ENCODE measurements around the gene EIF4G3.

- TF ChIP-seq REST (IDR thresholded peaks at IDR 0.05; ENCODE audit: insufficient read depth in 1 of 2, low read depth in 2 of 2, low read length in 2 of 2) (no peak), TAF1 (IDR thresholded peaks at IDR 0.05; ENCODE audit: borderline replicate concordance, insufficient read depth, low read length) (no peak), POLR2AphosphoS5 (IDR thresholded peaks at IDR 0.05; ENCODE audit: low read depth, low read length) (no peak), SIN3A (IDR thresholded peaks at IDR 0.05; ENCODE audit: borderline replicate concordance, insufficient read depth, low read length) (no peak)
Observed at GRCh38 chr1:21090463-21090862, 86.2 kb downstream of the EIF4G3 start.
